Dedifferentiated amniotic fluid mesenchymal stem cell (primary cell): ENCODE data around the gene RPL36AL.
"Not testable (repeated sequence)": the region's sequence is repeated elsewhere in the genome, so short reads cannot be mapped to it uniquely, and the experiment has no call there.

Experiments used
- DNase-seq: peaks from one replicate; pipeline ENCODE4 v3.0.0-alpha.2; 2016; ENCODE audit errors: extremely low spot score

Gene RPL36AL

DNA sequence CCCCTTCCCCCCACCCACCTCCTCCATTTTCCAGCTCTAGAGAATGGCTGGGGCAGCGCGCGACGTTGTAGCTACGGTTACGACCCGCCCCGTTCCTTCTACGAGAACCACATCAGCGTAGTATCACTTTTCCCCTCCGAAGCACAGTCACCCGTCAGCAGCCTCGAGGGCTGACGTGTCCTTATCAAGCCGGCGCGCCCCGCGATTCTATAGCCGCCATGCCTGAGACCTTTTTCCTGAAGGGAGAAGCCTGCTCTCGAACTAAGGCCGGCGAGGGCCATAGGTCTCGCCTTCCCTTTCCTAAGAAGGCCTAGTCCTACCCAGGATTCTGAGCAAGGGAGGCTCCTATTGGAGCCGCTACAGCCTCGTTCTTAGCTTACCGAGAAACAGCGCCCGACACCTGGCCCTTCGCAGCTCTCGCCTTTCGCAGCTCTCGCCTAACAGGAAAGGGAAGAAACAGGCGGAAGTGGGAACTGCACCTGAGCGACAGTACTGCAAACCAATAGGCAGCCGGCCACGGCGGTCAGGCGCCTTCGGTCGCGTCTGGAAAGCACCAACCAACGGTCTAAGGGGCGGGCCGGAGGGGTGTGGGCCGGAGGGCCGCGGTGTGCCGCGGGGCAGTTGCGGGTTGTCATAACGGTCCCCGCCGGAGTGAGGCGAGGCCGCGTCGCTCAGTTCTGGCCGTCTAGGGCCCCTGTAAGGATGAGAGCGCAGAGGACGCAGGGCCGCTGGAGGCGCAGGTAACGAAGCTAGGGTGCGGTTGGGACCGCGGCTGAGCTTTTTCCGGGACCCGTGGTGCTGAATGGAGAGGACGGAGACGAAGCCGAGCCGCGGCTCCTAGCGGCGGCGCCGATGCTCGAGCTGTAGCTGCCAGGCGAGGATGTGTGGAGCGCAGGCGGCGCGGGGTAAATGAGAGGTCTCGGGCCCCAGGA is at the start of gene RPL36AL, which contains the start of gene MGAT2:
Gene RPL36AL (minus strand): TSS at position 445 of the 932 bp plus-strand sequence. CDS start 1,522 bp downstream, outside the sequence.
Gene MGAT2 (plus strand): TSS at position 618 of the 932 bp plus-strand sequence. CDS start 470 bp downstream, outside the sequence.
- peak; percentile 99 for DNase-seq

DNA sequence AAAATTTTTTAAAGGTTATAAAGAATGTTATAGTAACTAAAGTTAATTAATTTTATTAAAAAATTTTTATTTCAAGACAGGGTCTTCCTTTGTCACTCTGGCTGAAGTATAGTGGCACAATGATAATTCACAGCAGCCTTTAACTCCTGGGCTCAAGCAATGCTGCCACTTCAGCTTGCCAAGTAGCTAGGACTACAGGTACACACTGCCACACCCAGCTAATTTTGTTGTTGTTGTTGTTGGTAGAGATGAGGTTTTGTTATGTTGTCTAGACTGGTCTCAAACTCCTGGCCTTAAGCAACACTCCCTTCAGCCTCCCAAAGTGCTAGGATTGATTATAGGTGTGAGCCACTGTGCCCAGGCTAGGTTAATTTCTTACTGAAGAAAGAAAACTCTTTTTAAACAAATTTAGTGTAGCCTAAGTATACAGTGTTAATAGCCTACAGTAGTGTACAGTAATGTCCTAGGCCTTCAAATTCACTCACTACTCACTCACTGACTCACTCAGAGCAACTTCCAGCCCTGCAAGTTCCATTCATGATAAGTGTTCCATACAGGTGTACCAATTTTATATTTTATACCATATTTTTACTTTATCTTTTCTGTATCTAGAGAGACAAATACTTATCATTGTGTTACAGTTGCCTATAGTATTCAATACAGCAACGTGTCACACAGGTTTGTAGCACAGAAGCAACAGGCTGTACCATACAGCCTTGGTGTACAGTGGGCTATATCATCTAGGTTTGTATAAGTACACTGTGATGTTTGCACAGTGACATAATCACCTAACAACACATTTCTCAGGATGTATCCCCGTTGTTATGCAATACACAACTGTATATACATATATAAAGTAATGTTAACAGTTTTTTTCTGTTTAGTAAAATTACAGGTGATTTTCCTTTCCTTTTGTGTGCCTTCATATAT is 39.4 kb upstream of the RPL36AL start:
- no peak for DNase-seq

DNA sequence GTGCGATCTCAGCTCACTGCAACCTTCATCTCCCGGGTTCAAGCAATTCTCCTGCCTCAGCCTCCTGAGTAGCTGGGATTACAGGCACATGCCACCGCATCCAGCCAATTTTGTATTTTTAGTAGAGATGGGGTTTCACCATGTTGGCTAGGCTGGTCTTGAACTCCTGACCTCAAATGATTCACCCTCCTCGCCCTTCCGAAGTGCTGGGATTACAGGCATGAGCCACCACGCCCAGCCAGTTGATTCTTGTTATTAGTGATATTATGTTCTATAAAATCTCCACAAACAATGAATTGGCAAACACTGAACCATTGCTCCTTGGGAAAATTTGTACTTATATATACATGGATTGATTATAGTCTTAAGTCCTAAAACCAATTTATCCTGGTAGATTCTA is 37.1 kb upstream of the RPL36AL start:
- DNase-seq = not testable (repeated sequence)

DNA sequence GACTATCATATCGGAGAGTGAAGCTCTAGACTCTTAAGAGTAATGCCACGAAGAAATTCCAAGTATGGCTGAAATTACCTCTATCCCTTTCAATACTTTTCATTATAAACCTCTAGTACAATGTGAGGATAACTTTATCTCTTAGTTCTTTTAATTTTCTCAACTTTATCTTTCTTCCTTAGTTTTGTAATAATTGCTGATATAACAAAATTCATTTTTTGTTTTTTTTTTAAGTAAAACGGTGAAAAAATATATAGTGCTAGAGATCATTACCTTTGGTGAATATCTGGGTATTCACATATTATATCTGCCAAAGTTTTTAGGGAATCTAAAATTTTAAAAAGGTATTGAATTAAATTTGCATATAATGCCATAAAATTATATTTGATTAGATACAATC is 34.1 kb upstream of the RPL36AL start:
- no peak for DNase-seq

DNA sequence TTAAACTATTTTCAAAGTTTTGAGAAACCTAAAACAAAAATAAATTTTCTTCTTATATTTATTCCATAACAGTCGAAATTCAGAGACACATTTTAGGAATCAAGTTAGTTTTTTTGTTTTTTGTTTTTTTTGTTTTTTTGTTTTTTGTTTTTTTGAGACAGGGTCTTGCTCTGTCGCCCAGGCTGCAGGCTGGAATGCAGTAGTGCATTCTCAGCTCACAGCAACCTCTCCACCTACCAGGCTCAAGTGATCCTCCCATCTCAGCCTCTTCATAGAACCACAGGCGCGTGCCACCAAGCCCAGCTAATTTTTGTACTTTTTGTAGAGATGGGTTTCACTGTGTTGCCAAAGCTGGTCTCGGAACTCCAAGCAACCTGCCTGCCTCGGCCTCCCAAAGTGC is 33.1 kb upstream of the RPL36AL start:
- DNase-seq = no peak

DNA sequence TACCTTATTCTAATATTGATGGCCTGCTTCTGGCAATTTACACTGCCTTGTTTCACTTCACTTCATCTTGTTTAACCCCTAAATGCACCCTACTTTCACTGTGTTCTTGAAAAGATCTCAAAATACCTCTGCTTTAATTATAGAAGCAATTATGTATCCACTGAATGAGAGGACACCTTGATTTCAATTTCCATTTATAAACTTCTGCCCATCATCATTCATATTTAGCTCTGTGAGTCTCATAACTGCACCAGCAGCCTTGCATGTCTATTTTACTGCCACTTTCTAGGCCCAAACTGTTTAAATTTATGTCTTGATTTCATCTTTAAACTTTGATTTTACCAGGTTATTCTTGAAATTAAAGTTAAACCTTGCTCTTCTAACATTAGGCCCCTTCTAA is 21.7 kb upstream of the RPL36AL start:
- DNase-seq = no peak

DNA sequence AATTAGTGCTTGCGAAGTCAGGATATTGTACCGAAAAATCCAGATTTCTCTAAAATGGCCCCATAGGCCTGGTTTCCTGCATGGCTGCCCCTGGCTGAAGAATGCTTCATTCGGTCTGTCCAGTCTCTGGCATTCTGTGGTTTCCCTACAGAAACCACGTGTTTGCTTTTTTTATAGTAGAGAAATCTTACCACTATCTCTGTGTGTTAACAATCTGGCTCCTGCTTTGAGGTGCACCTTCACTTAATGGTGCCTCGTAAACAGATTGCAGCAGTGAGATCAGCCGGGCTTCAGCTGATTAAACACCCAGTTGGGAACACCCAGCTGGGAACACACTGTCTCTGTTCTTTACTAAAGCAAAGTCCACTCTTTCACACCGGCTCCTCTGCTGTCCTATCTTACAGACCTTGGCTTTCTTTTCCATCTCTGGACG is 21.3 kb upstream of the RPL36AL start:
- DNase-seq = no peak

DNA sequence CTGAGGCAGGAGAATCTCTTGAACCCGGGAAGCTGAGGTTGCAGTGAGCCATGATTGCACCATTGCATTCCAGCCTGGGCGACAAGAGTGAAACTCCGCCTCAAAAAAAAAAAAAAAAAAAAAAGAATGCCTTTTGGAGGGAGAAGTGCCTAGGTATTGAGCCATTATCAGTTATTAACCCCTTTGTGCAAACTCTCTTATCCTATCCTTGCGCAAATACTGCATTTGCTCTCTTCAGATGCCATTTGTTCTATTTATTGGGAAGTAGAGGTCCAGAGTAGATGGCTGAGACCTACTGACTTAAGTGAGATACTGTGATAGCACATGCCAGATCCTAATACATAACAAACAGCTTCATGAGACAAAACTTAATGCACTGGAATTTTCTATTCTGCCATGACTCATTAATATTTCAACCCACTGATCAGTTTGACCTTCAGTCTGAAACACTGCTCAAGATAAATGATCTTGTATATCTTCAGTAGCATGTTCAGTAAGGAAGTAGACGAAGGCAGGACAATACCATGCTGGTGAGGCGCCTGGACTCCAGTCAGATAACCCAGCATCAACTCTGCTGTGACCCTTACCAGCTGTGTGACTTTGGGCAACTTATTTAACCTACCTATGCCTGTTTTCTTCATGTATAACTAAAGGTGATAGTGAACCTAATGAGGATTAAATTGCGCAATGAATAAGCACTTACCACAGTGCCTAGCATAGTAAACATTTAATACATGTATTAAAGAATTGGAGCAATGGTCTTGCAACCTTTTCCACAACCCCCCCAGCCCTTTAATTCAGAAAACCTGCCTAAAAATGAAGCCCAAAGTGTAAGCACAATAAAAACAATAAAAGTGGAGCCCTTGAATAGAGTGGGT is 20.4 kb upstream of the RPL36AL start:
- no peak for DNase-seq

DNA sequence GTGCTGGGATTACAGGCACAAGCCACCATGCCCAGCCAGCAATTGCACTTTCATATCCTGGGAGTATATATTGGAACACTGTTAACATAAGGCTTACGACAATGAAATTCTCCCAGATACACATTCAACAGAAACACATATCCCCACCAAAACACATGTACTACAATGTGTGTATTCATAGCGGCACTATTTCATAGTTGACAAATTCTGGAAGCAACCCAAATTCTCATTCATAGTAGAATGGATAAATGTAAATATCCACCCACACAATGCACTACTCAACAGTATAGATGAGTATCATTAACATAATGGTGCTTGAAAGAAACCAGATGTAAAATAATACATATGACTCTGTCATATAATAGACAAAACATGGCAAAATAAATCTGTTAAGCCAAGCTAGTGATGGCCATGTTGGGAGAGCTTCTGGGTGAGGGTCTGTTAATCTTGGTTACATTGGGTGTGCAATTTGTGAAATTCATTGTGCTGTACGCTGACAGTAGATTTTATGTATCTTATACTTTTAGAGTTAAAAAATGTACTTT is 17.2 kb upstream of the RPL36AL start:
- DNase-seq = no peak

DNA sequence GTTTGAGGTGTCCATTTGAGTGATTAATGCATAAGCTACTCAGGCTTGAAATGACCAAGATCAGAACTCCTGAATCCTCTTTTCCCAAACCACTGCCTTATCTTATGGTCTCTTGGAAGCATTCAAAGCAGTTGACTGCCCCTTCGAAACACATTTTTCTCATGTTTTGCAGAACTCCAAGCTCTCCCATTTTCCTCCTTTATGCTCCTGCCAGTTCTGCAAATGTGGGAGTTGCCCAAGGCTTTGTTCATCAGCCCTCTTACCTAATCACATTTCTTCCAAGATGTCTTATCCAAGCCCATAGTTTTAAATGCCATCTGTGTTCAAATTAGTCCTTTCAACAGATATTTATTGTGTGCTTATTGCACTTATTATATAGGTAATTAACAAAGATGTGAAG is 16.4 kb upstream of the RPL36AL start:
- DNase-seq = no peak

DNA sequence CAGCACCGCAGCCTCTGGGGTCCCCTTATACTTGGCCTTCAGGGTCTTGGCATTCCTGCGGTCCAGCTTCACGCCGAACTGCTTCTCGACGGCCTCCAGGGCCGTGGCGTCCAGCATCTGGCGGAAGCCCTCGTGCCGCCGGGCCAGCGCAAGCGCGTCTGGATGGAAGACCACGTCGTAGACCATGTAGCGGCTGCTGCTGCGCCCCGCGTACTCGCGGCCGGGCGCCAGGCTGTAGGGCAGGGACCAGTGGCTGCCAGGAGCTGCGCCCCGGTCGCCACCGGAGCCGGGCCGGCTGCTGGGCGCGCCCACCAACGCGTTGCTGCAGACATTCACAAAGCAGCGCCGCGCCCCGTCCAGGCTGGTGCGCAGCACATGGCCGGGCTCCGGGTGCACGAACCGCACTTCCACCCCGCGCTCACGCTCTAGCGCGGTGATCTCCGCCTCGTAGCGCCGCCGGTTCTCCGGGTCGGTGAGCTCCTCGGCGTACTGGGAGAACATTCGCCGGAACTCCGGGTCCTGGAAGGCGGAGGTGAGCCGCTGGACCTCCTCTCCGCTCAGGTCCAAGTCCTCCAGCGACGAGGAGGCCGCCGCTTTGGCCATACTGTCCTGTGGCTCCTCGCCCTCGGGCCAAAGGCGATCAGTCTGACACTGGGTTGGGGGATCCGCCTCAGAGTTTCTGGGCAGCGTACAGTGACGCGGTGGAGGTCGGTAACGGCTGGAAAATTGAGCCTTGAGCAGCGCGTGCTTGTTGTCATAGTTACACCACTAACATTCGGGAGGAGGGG is 14.3 kb upstream of the RPL36AL start, which contains the start of gene DNAAF2:
Gene DNAAF2 (minus strand): TSS at position 698 of the 788 bp plus-strand sequence. CDS start 95 bp downstream, at position 603.
- DNase-seq = peak; percentile 59

DNA sequence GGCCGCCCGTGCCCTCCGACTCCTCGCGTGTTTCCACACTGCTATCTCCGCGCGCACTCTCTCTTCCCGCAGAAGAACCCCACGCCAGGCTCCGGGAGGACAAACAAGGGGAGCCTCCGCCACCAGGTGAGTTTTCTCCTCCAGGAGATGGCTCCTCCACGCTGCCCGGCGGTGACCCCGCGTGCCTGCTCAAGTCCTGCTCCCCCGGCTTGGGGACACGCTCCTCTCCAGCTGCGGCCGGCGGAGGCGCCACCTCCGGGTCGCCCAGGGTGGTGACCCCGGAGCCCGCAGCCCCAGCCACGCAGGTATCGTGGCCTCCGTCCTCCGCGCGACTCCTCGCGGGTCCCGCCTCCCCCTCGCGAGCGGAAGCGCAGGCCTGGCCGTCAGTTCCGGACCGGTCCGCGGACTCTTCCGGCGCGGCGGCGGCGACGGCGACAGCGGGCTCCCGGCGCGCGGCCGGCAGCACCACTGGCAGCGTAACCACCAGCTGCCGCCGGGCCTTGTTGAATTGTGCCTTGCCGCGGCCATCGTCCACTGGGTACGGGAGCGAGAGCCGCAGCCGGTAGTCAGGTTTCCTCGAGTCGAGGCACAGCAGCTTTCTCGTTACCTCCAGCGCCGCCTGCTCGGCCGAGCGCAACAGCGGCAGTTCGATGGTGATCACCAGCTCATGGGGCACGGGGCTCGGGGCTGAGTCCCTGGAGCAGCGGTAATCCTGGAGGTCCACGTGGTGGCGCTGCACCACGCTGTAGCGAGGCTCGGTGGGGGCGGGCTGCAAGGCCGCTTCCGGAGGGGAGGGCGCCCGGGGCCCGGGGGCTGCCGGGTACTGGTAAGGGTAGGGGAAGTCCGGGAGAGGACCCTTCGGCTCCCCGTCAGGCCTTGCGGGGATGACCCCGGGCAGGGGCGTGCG is 13.5 kb upstream of the RPL36AL start:
- peak; percentile 92 for DNase-seq

DNA sequence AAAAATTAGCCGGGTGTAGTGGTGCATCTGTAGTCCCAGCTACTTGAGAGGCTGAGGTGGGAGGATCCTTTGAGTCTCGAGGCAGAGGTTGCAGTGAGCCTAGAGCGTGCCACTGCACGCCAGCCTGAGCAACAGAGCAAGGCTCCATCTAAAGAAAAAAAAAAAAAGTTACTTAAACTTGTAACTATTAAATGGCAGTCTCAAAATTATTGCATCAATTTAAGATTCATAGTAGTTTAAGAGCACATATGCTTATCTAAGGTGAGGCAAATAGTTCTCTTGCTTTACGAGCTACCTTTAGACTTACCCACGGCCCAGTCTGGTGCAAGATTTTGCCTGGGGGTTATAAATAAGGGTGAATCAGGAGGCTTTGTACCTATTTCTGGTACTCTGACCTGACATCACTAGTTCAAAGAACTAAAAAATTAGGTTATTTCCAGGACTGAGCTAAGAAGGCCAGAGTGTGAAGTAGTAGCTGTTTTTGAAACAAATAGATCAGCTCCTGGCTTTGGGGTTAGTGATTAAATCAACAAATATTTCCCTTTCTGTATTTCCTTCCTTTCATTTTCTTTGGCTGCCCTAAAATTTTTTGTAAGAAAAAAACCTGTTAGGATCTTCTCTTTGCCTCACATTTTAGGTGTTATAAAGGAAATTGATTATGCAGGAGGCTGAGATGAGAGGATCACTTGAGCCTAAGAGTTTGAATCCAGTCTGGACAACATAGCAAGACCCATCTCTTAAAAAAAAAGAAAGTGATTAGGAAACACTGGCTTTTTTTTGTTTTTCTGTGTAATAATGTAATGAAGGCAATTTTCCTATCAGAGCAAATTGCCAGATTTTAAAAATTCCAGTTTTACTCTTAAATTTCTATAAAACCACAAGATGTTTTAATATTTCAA is 3.8 kb upstream of the RPL36AL start:
- no peak for DNase-seq

DNA sequence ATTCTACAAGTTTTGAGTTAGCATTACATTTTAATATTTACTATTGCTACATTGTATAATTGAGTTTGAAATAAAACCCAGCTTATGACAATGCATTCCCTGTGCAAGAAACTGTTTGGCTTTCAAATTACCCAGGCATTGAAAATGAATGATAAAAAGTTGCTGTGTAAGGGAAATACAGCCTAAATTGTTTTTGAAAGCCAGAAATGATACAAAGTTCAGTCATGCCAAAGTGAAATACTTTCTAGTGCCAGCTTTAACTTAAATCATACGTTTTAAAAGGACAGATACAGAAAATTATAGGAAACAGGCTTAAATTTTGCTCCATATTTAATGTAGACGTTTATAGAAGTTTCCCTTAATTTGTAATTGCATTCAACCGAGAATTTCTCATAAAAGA is 3.0 kb upstream of the RPL36AL start:
- DNase-seq = no peak

DNA sequence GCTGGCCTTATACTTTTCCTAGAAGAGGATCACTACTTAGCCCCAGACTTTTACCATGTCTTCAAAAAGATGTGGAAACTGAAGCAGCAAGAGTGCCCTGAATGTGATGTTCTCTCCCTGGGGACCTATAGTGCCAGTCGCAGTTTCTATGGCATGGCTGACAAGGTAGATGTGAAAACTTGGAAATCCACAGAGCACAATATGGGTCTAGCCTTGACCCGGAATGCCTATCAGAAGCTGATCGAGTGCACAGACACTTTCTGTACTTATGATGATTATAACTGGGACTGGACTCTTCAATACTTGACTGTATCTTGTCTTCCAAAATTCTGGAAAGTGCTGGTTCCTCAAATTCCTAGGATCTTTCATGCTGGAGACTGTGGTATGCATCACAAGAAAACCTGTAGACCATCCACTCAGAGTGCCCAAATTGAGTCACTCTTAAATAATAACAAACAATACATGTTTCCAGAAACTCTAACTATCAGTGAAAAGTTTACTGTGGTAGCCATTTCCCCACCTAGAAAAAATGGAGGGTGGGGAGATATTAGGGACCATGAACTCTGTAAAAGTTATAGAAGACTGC is 1.7 kb upstream of the RPL36AL start:
- no peak for DNase-seq

DNA sequence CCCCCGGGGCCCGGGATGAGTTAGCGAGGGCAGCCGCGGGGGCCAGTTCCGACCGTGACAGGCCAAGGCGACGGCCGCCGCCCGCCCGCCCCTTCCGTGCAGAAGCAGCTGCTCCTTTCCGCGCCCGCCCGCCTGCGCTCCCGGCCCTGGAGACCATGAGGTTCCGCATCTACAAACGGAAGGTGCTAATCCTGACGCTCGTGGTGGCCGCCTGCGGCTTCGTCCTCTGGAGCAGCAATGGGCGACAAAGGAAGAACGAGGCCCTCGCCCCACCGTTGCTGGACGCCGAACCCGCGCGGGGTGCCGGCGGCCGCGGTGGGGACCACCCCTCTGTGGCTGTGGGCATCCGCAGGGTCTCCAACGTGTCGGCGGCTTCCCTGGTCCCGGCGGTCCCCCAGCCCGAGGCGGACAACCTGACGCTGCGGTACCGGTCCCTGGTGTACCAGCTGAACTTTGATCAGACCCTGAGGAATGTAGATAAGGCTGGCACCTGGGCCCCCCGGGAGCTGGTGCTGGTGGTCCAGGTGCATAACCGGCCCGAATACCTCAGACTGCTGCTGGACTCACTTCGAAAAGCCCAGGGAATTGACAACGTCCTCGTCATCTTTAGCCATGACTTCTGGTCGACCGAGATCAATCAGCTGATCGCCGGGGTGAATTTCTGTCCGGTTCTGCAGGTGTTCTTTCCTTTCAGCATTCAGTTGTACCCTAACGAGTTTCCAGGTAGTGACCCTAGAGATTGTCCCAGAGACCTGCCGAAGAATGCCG is 872 bp upstream of the RPL36AL start:
- no peak for DNase-seq

DNA sequence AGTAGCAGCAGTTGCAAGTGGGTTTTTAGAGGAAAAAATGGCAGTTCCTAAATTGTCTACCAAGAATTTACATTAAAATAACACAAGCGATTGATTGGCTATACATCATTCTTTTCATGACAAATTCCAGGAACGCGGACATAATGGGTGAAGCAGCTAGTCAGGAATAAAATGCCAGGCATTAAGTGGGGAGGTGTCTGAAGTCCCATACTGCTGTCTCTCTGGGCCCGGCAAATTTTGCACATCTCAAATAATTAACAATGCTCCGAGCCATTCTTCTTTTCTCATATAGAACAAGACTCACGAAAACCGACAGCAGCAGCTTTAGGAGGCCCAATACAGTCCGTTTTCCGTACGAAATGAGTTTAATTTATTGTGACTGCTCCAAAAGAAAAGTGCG is 696 bp downstream of the RPL36AL start:
- no peak for DNase-seq
